HL-60 (cell line): ENCODE results near the gene COL6A2.
"Not testable (repeated sequence)": the region's sequence is repeated elsewhere in the genome, so short reads cannot be mapped to it uniquely, and the experiment has no call there.

Source experiments
- TF ChIP-seq, protein P1 (sequence below): IDR thresholded peaks from one replicate; pipeline ENCODE4 v1.5.1; 2011; ENCODE audit warnings: low read length, control low read depth, inconsistent platforms; ENCODE audit not compliant: insufficient read depth
- TF ChIP-seq, protein P2 (sequence below): IDR thresholded peaks from 2 replicates; pipeline ENCODE4 v1.6.1; 2012; ENCODE audit warnings: low read depth; ENCODE audit not compliant: insufficient replicate concordance

DNA sequence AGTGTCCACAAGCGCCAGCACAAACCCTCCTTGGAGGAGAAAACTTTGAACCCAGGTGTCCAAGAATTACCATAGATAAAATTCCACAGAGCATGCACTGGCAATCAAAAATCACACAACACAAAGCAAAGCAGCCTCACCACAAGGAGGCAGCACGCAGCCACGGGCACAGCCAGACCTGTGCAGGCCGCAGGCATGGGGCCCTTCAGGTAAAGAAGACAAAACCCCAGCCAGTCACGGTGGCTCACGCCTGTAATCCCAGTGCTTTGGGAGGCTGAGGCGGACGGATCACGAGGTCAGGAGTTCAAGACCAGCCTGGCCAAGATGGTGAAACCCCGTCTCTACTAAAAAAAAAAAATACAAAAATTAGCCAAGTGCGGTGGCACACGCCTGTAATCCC lies 49.5 kb downstream of the COL6A2 start:
- TF ChIP-seq, protein P1, sequence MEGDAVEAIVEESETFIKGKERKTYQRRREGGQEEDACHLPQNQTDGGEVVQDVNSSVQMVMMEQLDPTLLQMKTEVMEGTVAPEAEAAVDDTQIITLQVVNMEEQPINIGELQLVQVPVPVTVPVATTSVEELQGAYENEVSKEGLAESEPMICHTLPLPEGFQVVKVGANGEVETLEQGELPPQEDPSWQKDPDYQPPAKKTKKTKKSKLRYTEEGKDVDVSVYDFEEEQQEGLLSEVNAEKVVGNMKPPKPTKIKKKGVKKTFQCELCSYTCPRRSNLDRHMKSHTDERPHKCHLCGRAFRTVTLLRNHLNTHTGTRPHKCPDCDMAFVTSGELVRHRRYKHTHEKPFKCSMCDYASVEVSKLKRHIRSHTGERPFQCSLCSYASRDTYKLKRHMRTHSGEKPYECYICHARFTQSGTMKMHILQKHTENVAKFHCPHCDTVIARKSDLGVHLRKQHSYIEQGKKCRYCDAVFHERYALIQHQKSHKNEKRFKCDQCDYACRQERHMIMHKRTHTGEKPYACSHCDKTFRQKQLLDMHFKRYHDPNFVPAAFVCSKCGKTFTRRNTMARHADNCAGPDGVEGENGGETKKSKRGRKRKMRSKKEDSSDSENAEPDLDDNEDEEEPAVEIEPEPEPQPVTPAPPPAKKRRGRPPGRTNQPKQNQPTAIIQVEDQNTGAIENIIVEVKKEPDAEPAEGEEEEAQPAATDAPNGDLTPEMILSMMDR = peak; percentile 49
- TF ChIP-seq, protein P2, sequence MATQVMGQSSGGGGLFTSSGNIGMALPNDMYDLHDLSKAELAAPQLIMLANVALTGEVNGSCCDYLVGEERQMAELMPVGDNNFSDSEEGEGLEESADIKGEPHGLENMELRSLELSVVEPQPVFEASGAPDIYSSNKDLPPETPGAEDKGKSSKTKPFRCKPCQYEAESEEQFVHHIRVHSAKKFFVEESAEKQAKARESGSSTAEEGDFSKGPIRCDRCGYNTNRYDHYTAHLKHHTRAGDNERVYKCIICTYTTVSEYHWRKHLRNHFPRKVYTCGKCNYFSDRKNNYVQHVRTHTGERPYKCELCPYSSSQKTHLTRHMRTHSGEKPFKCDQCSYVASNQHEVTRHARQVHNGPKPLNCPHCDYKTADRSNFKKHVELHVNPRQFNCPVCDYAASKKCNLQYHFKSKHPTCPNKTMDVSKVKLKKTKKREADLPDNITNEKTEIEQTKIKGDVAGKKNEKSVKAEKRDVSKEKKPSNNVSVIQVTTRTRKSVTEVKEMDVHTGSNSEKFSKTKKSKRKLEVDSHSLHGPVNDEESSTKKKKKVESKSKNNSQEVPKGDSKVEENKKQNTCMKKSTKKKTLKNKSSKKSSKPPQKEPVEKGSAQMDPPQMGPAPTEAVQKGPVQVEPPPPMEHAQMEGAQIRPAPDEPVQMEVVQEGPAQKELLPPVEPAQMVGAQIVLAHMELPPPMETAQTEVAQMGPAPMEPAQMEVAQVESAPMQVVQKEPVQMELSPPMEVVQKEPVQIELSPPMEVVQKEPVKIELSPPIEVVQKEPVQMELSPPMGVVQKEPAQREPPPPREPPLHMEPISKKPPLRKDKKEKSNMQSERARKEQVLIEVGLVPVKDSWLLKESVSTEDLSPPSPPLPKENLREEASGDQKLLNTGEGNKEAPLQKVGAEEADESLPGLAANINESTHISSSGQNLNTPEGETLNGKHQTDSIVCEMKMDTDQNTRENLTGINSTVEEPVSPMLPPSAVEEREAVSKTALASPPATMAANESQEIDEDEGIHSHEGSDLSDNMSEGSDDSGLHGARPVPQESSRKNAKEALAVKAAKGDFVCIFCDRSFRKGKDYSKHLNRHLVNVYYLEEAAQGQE = not testable (repeated sequence)
